Mesothelial cell of epicardium (in vitro differentiated cells): ENCODE results near the gene MRPS22. TPM values are rescaled to one million over a fixed set of nuclear protein-coding genes. Genes with fewer than 3 reads are reported as not detected.

ENCODE experiments used
- DNase-seq, 2 experiments: peaks; one replicate each; pipeline ENCODE4 v3.0.0; 2021; ENCODE audit warnings: low spot score in 2 of 2; ENCODE audit not compliant: unreplicated experiment in 2 of 2
- H3K27ac Mint-ChIP-seq: 2 replicates; pipeline ENCODE4 v1.8.0; 2021; ENCODE audit warnings: mixed read lengths
- H3K27me3 Mint-ChIP-seq: 2 replicates; pipeline ENCODE4 v1.8.0; 2021; ENCODE audit warnings: low read depth, mixed read lengths
- H3K36me3 Mint-ChIP-seq: 2 replicates; pipeline ENCODE4 v1.8.0; 2021; ENCODE audit warnings: mixed read lengths
- H3K4me1 Mint-ChIP-seq: 2 replicates; pipeline ENCODE4 v1.8.0; 2021; ENCODE audit warnings: mixed read lengths
- H3K4me3 Mint-ChIP-seq: 2 replicates; pipeline ENCODE4 v1.8.0; 2021; ENCODE audit warnings: mild to moderate bottlenecking, moderate library complexity, mixed read lengths
- H3K9me3 Mint-ChIP-seq: 2 replicates; pipeline ENCODE4 v1.8.0; 2021; ENCODE audit warnings: mixed read lengths
- total RNA-seq: library from RNA; stranded (reverse); gene quantifications from 3 replicates; pipeline ENCODE4 v1.2.1, GENCODE V29; 2021
- TF ChIP-seq, protein P1 (sequence below): fragments of 200-600 bp; sonication (generic); IDR thresholded peaks from one replicate; pipeline ENCODE4 v1.5.0; 2021; ENCODE audit warnings: antibody characterized with exemption; ENCODE audit not compliant: unreplicated experiment

MRPS22 gene
- total RNA-seq, 1 donor from 2014 or later, result 34.2 TPM

DNA sequence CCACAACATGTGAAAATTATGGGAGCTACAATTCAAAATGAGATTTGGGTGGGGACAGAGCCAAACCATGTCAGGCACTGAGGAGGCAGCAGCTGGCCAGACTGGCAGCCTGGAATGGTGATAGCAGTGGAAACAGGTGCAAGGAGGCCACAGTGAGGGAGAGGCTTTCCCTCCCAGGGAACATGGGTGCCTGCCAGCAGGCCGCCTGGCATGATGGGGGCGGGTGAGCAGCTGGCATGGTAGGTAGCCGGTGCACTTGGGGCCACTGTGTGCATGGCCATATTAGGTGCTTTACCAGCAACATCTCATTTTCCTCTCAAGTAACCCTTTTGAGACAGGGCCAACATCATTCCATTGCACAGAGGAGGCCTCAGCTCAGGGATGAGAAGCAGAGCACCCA, 18.3 kb upstream of the MRPS22 start:
- no peak for DNase-seq
- no peak overlapping the region for H3K4me3 Mint-ChIP-seq
- H3K4me1 Mint-ChIP-seq, result peaks cover 2% of the 10 kb centered on the region
- H3K27me3 Mint-ChIP-seq, result peaks cover 83% of the 10 kb centered on the region
- TF ChIP-seq, protein P1, sequence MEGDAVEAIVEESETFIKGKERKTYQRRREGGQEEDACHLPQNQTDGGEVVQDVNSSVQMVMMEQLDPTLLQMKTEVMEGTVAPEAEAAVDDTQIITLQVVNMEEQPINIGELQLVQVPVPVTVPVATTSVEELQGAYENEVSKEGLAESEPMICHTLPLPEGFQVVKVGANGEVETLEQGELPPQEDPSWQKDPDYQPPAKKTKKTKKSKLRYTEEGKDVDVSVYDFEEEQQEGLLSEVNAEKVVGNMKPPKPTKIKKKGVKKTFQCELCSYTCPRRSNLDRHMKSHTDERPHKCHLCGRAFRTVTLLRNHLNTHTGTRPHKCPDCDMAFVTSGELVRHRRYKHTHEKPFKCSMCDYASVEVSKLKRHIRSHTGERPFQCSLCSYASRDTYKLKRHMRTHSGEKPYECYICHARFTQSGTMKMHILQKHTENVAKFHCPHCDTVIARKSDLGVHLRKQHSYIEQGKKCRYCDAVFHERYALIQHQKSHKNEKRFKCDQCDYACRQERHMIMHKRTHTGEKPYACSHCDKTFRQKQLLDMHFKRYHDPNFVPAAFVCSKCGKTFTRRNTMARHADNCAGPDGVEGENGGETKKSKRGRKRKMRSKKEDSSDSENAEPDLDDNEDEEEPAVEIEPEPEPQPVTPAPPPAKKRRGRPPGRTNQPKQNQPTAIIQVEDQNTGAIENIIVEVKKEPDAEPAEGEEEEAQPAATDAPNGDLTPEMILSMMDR, result no peak
- H3K9me3 Mint-ChIP-seq, result no peaks in the 10 kb centered on the region
- H3K27ac Mint-ChIP-seq, result no peak overlapping the region
- no peaks in the 10 kb centered on the region for H3K36me3 Mint-ChIP-seq

DNA sequence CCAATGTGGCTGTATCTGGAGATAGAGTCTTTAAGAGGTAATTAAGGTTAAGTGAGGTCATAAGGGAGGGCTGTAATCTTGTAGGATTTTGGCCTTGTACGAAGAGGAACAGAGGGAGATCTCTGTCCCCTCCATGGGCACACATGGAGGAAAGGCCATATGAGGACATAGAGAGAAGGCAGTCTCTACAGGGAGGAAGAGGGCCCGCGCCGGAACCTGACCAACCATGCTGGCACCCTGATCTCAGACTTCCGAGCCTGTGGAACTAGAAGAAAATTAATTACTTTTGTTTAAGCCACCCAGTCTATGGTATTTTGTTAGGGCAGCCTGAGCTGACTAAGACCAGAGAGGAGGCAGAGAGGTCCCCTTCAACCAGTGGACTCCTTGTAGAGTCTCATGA, 17.7 kb upstream of the MRPS22 start:
- Mint-ChIP-seq H3K27ac (no peak overlapping the region), H3K4me1 (peaks cover 2% of the 10 kb centered on the region), H3K27me3 (peaks cover 85% of the 10 kb centered on the region), H3K36me3 (no peaks in the 10 kb centered on the region), H3K9me3 (no peaks in the 10 kb centered on the region), H3K4me3 (no peak overlapping the region)
- TF ChIP-seq, protein P1, result no peak
- DNase-seq, result no peak

DNA sequence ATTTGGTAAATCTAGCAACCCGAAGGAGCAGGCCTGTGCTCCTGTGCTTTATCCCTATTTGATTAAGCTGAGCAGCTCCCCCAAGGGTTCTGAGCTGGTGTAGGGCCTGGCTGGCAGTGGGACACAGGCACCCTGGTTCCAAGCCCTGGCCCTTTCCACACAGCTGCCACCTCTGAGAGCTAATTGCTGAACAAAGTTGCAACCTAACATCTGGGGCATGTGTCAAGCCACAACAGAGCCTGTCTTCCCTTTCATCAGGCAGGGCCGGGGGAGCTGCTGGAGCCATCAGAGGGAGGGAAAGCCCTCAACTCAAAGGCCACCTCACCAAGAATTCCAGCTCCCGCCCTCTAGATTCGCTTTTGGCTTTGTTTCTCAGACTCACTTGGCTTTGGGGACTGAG, 17.1 kb upstream of the MRPS22 start:
- H3K4me3 Mint-ChIP-seq, result no peak overlapping the region
- H3K27ac Mint-ChIP-seq, result no peak overlapping the region
- no peak for DNase-seq
- peaks cover 85% of the 10 kb centered on the region for H3K27me3 Mint-ChIP-seq
- TF ChIP-seq, protein P1, result no peak
- no peaks in the 10 kb centered on the region for H3K9me3 Mint-ChIP-seq
- H3K36me3 Mint-ChIP-seq, result no peaks in the 10 kb centered on the region
- H3K4me1 Mint-ChIP-seq, result peaks cover 2% of the 10 kb centered on the region

DNA sequence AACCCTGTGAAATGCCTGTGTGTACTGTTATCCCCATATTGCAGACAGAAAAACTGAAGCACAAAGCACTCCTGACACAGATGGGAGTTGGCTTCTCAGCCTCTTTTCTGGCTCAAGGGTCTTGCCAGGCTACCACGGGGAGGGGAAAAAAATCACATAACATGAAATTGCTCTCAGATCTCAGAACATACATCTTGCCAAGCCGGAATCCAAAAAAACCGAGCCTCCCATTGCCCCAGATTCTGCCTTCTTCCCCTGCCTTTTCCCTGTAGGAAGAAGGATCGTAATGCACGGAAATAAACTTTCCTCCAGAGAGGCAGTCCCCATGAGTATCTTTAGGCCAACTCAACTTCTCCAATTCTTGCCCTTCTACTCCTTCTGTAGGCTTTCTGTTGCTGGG, 16.6 kb upstream of the MRPS22 start:
- peaks cover 85% of the 10 kb centered on the region for H3K27me3 Mint-ChIP-seq
- no peak overlapping the region for H3K27ac Mint-ChIP-seq
- no peaks in the 10 kb centered on the region for H3K9me3 Mint-ChIP-seq
- H3K4me1 Mint-ChIP-seq, result peaks cover 2% of the 10 kb centered on the region
- TF ChIP-seq, protein P1, result no peak
- no peaks in the 10 kb centered on the region for H3K36me3 Mint-ChIP-seq
- no peak overlapping the region for H3K4me3 Mint-ChIP-seq
- DNase-seq, result no peak

DNA sequence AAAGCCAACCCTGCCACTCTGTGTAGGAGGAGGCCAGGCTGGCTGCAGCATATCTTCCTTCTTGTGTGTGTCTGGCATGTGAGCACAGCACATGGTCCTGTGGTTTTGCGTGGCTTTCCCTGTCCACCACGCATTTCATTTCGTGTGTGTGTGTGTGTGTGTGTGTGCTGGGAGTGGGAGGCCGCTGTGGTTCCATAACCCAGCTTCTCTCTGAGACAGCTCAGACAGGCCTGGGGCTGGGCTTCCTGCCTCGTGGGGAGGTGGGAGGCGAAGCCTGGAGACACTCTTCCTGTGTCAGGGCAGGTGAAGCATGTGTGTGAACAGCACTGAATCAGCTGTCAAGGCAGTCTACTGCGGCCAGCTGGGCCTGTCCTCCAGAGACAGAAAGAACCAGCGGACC, 16.0 kb upstream of the MRPS22 start:
- Mint-ChIP-seq H3K9me3 (no peaks in the 10 kb centered on the region), H3K4me3 (no peak overlapping the region), H3K27me3 (peaks cover 85% of the 10 kb centered on the region), H3K36me3 (no peaks in the 10 kb centered on the region), H3K27ac (no peak overlapping the region), H3K4me1 (peaks cover 2% of the 10 kb centered on the region)
- no peak for DNase-seq
- TF ChIP-seq, protein P1, result no peak

DNA sequence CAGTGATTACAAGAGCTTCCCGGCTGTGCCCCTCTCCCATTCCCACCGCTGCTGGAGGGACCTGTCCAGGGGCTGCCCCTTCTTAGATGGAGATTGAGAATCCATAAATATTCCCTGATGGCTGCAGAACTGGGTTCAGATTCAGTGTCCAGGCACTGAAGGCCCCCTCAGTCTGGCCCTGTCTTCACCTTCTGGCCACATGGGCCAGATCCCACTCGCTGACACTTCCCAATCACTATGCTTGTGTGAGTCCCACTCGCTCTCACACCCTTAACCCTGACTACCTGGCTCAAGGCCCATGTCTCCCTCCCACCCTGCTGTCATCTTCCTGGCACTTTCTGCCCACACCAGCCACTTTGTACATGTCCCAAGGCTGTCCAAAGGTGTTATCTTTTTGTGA, 15.5 kb upstream of the MRPS22 start:
- Mint-ChIP-seq H3K4me3 (no peak overlapping the region), H3K4me1 (peaks cover 2% of the 10 kb centered on the region), H3K27ac (no peak overlapping the region), H3K36me3 (no peaks in the 10 kb centered on the region), H3K27me3 (peaks cover 86% of the 10 kb centered on the region), H3K9me3 (no peaks in the 10 kb centered on the region)
- TF ChIP-seq, protein P1, result no peak
- DNase-seq, result no peak
